HG02981 (cell line): ENCODE data around the gene LENG1.

Experiments used
- ATAC-seq: cut with Tn5 transposase; IDR thresholded peaks from one replicate; pipeline ENCODE4 v1.9.1; 2021; ENCODE audit warnings: mild to moderate bottlenecking, moderate library complexity; ENCODE audit not compliant: unreplicated experiment

The LENG1 gene

GRCh38 chr19:54114340-54115108 is 45.0 kb downstream of the LENG1 start:
- no peak for ATAC-seq

GRCh38 chr19:54109651-54110050 is 49.9 kb downstream of the LENG1 start:
- no peak for ATAC-seq

GRCh38 chr19:54108496-54108895 is 51.0 kb downstream of the LENG1 start:
- no peak for ATAC-seq

GRCh38 chr19:54107876-54108490 is 51.5 kb downstream of the LENG1 start:
- no peak for ATAC-seq

GRCh38 chr19:54106716-54107115 is 52.8 kb downstream of the LENG1 start:
- no peak for ATAC-seq

- no peak for ATAC-seq
Observed at GRCh38 chr19:54105796-54106195, 53.7 kb downstream of the LENG1 start.
